Activated T-helper 2 cell treated with anti-CD3 and anti-CD28 coated beads, Interferon-gamma antibody, Interleukin-2, Interleukin-4, amounts not matched to agents 10 μg/mL and 5 μg/mL and 100 μg/mL, durations not matched to agents 14 hours and 24 hours and 36 hours (primary cell): ENCODE data around the gene COL19A1. TPM values are rescaled to one million over a fixed set of nuclear protein-coding genes. Genes with fewer than 3 reads are reported as not detected.

Experiments
- DNase-seq: peaks from one replicate; pipeline ENCODE4 v3.0.0; 2021; ENCODE audit warnings: low spot score
- H3K27ac Mint-ChIP-seq: one replicate; pipeline ENCODE4 v1.8.0; 2021; ENCODE audit warnings: mixed read lengths
- H3K27me3 Mint-ChIP-seq: one replicate; pipeline ENCODE4 v1.8.0; 2021; ENCODE audit warnings: low read depth, mixed read lengths
- H3K36me3 Mint-ChIP-seq: one replicate; pipeline ENCODE4 v1.8.0; 2021; ENCODE audit warnings: low read depth, mixed read lengths
- H3K4me1 Mint-ChIP-seq: one replicate; pipeline ENCODE4 v1.8.0; 2021; ENCODE audit warnings: low read depth, mixed read lengths
- H3K4me3 Mint-ChIP-seq: one replicate; pipeline ENCODE4 v1.8.0; 2021; ENCODE audit warnings: low read depth, mild to moderate bottlenecking, moderate library complexity, mixed read lengths
- H3K9me3 Mint-ChIP-seq: one replicate; pipeline ENCODE4 v1.8.0; 2021; ENCODE audit warnings: mixed read lengths
- intact Hi-C: fragments of 100-400 bp; cut with micrococcal nuclease; formaldehyde crosslinking; loops from one replicate; pipeline ENCODE4 v1.15.1; 2023
- total RNA-seq: library from RNA; stranded (reverse); gene quantifications from 2 replicates; pipeline ENCODE4 v1.2.3, GENCODE V29; 2022

Gene COL19A1
- total RNA-seq, 1 donor from 2014 or later = 0.14 TPM

- no peak overlapping the region for H3K4me3 Mint-ChIP-seq
- H3K9me3 Mint-ChIP-seq = no peaks in the 10 kb centered on the region
- no peaks in the 10 kb centered on the region for H3K36me3 Mint-ChIP-seq
- DNase-seq = no peak
- no peak overlapping the region for H3K27ac Mint-ChIP-seq
- peaks cover 5% of the 10 kb centered on the region for H3K4me1 Mint-ChIP-seq
- H3K27me3 Mint-ChIP-seq = peaks cover 21% of the 10 kb centered on the region
- intact Hi-C loops = no loop called here
Observed at GRCh38 chr6:70166088-70166958, 300.0 kb downstream of the COL19A1 start.

GRCh38 chr6:70168681-70169377 is 302.5 kb downstream of the COL19A1 start:
- Mint-ChIP-seq H3K36me3 (no peaks in the 10 kb centered on the region), H3K4me1 (peaks cover 5% of the 10 kb centered on the region), H3K27me3 (peaks cover 22% of the 10 kb centered on the region), H3K4me3 (no peak overlapping the region), H3K27ac (no peak overlapping the region), H3K9me3 (no peaks in the 10 kb centered on the region)
- no peak for DNase-seq
- intact Hi-C loops = no loop called here

GRCh38 chr6:70171236-70171635 is 304.9 kb downstream of the COL19A1 start:
- Mint-ChIP-seq H3K4me3 (no peak overlapping the region), H3K27me3 (peaks cover 19% of the 10 kb centered on the region), H3K27ac (no peak overlapping the region), H3K9me3 (no peaks in the 10 kb centered on the region), H3K4me1 (peaks cover 4% of the 10 kb centered on the region), H3K36me3 (no peaks in the 10 kb centered on the region)
- no peak for DNase-seq
- intact Hi-C loops = no loop called here

GRCh38 chr6:70172252-70172651 is 305.9 kb downstream of the COL19A1 start:
- Mint-ChIP-seq H3K27me3 (peaks cover 10% of the 10 kb centered on the region), H3K9me3 (no peaks in the 10 kb centered on the region), H3K4me1 (no peaks in the 10 kb centered on the region), H3K36me3 (no peaks in the 10 kb centered on the region), H3K4me3 (no peak overlapping the region), H3K27ac (no peak overlapping the region)
- intact Hi-C loops = no loop called here
- DNase-seq = no peak

GRCh38 chr6:70175770-70176169 is 309.4 kb downstream of the COL19A1 start:
- Mint-ChIP-seq H3K36me3 (no peaks in the 10 kb centered on the region), H3K27ac (no peak overlapping the region), H3K4me3 (no peak overlapping the region), H3K9me3 (no peaks in the 10 kb centered on the region), H3K4me1 (no peaks in the 10 kb centered on the region), H3K27me3 (peaks cover 5% of the 10 kb centered on the region)
- intact Hi-C loops = no loop called here
- no peak for DNase-seq

GRCh38 chr6:70176842-70177550 is 310.6 kb downstream of the COL19A1 start:
- Mint-ChIP-seq H3K27ac (no peak overlapping the region), H3K27me3 (peaks cover 4% of the 10 kb centered on the region), H3K4me3 (no peak overlapping the region), H3K36me3 (no peaks in the 10 kb centered on the region), H3K9me3 (no peaks in the 10 kb centered on the region), H3K4me1 (peaks cover 3% of the 10 kb centered on the region)
- no peak for DNase-seq
- intact Hi-C loops = no loop called here

- peaks cover 3% of the 10 kb centered on the region for H3K4me1 Mint-ChIP-seq
- intact Hi-C loops = no loop called here
- DNase-seq = no peak
- no peaks in the 10 kb centered on the region for H3K27me3 Mint-ChIP-seq
- no peaks in the 10 kb centered on the region for H3K36me3 Mint-ChIP-seq
- H3K4me3 Mint-ChIP-seq = no peak overlapping the region
- H3K9me3 Mint-ChIP-seq = no peaks in the 10 kb centered on the region
- no peak overlapping the region for H3K27ac Mint-ChIP-seq
Observed at GRCh38 chr6:70180183-70180900, 314.0 kb downstream of the COL19A1 start.

- H3K36me3 Mint-ChIP-seq = no peaks in the 10 kb centered on the region
- no peaks in the 10 kb centered on the region for H3K9me3 Mint-ChIP-seq
- H3K4me1 Mint-ChIP-seq = peaks cover 3% of the 10 kb centered on the region
- H3K27me3 Mint-ChIP-seq = no peaks in the 10 kb centered on the region
- intact Hi-C loops = no loop called here
- no peak overlapping the region for H3K27ac Mint-ChIP-seq
- no peak overlapping the region for H3K4me3 Mint-ChIP-seq
- DNase-seq = no peak
Observed at GRCh38 chr6:70180901-70181599, 314.7 kb downstream of the COL19A1 start.

- no peaks in the 10 kb centered on the region for H3K27me3 Mint-ChIP-seq
- DNase-seq = no peak
- H3K36me3 Mint-ChIP-seq = no peaks in the 10 kb centered on the region
- H3K4me3 Mint-ChIP-seq = no peak overlapping the region
- no peak overlapping the region for H3K27ac Mint-ChIP-seq
- H3K9me3 Mint-ChIP-seq = no peaks in the 10 kb centered on the region
- H3K4me1 Mint-ChIP-seq = peaks cover 3% of the 10 kb centered on the region
- intact Hi-C loops = no loop called here
Observed at GRCh38 chr6:70183538-70183937, 317.2 kb downstream of the COL19A1 start.

- no peak for DNase-seq
- no peaks in the 10 kb centered on the region for H3K36me3 Mint-ChIP-seq
- H3K4me1 Mint-ChIP-seq = peaks cover 3% of the 10 kb centered on the region
- no peaks in the 10 kb centered on the region for H3K9me3 Mint-ChIP-seq
- H3K4me3 Mint-ChIP-seq = no peak overlapping the region
- no peak overlapping the region for H3K27ac Mint-ChIP-seq
- H3K27me3 Mint-ChIP-seq = no peaks in the 10 kb centered on the region
- intact Hi-C loops = no loop called here
Observed at GRCh38 chr6:70184723-70185122, 318.4 kb downstream of the COL19A1 start.

- Mint-ChIP-seq H3K9me3 (no peaks in the 10 kb centered on the region), H3K27ac (no peak overlapping the region), H3K4me1 (no peaks in the 10 kb centered on the region), H3K4me3 (no peak overlapping the region), H3K36me3 (no peaks in the 10 kb centered on the region), H3K27me3 (no peaks in the 10 kb centered on the region)
- intact Hi-C loops = no loop called here
- DNase-seq = no peak
Observed at GRCh38 chr6:70186461-70186860, 320.1 kb downstream of the COL19A1 start.

- DNase-seq = no peak
- Mint-ChIP-seq H3K4me3 (no peak overlapping the region), H3K27me3 (peaks cover 4% of the 10 kb centered on the region), H3K36me3 (no peaks in the 10 kb centered on the region), H3K4me1 (no peaks in the 10 kb centered on the region), H3K27ac (no peak overlapping the region), H3K9me3 (no peaks in the 10 kb centered on the region)
- intact Hi-C loops = no loop called here
Observed at GRCh38 chr6:70188202-70188601, 321.8 kb downstream of the COL19A1 start.
